ENCODE data around the gene TRDMT1. TPM values are rescaled to one million over a fixed set of nuclear protein-coding genes. Genes with fewer than 3 reads are reported as not detected.

TRDMT1 gene
- total RNA-seq, 1 donor from 2014 or later, result 5.9 TPM

DNA sequence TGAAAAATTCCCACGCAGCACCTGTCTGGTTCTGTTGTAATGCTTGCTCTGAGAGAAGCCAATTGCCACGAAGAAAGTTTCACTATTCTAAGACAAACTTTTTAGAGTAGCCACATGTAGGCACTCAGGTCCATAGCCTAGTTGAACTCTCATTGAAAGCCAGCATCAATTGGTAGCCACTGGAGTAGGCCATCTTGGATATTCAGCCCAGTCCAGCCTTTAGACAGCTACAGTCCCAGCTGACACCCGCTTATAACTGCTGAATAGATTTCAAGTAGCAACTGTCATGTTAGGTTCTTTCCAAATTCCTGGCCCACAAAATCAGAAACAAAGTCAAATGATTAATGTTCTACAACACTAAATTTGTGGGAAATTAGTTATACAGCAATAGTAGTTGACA, 103.5 kb downstream of the TRDMT1 start:
- Histone ChIP-seq H3K79me2 (ENCODE audit: insufficient read depth, low read length) (no peaks in the 10 kb centered on the region), H3K9me3 (ENCODE audit: insufficient read depth, low read depth, low read length) (no peaks in the 10 kb centered on the region), H3K4me2 (ENCODE audit: low read length) (no peak overlapping the region), H3K36me3 (ENCODE audit: insufficient read depth, low read length) (no peaks in the 10 kb centered on the region), H3K9ac (ENCODE audit: low read length) (no peak overlapping the region), H3K4me1 (ENCODE audit: insufficient read depth, low read length) (no peaks in the 10 kb centered on the region), H3K27ac (ENCODE audit: low read depth, low read length) (no peak overlapping the region), H4K20me1 (ENCODE audit: insufficient read depth, low read length) (no peaks in the 10 kb centered on the region), H3K4me3 (ENCODE audit: insufficient read depth, low read depth, low read length) (no peak overlapping the region), H3K27me3 (ENCODE audit: insufficient read depth, low read length) (no peaks in the 10 kb centered on the region), H2AFZ (ENCODE audit: low read depth, low read length) (no peak overlapping the region)
- H3K36me3 Mint-ChIP-seq (ENCODE audit: low read depth, unreplicated experiment), result no peaks in the 10 kb centered on the region
- H3K9me3 Mint-ChIP-seq (ENCODE audit: unreplicated experiment), result peaks cover 7% of the 10 kb centered on the region
- peaks cover 15% of the 10 kb centered on the region for H3K4me1 Mint-ChIP-seq (ENCODE audit: low read depth, unreplicated experiment)
- no peak for TF ChIP-seq CTCF (IDR thresholded peaks at IDR 0.05; ENCODE audit: insufficient read depth, low read depth, low read length)
- TF ChIP-seq EZH2 (IDR thresholded peaks at IDR 0.05; ENCODE audit: insufficient read depth, low read length), result no peak
- FAIRE-seq (no peak), DNase-seq (ENCODE audit: low read depth) (no peak)
- no peaks in the 10 kb centered on the region for H3K27me3 Mint-ChIP-seq (ENCODE audit: low read depth, unreplicated experiment)
- no peak overlapping the region for H3K27ac Mint-ChIP-seq (ENCODE audit: unreplicated experiment)
- H3K4me3 Mint-ChIP-seq (ENCODE audit: unreplicated experiment), result no peak overlapping the region

Other genes with a start within 250 kb of the TRDMT1 start
- 2.7 and 3.5 TPM in 2 replicates for gene CUBN, start 71.9 kb downstream of the TRDMT1 start, total RNA-seq
- 5,172 and 5,400 TPM in 2 replicates for gene VIM, start 26.6 kb upstream of the TRDMT1 start, total RNA-seq